NCI-H1930 (cell line): ENCODE results near the gene CLDN1.
"Not testable (repeated sequence)": the region's sequence is repeated elsewhere in the genome, so short reads cannot be mapped to it uniquely, and the experiment has no call there.

Experiments used
- DNase-seq, 2 experiments: peaks; one replicate each; lab custom pipeline; 2025; lab: John Stamatoyannopoulos, UW

The CLDN1 gene

DNA sequence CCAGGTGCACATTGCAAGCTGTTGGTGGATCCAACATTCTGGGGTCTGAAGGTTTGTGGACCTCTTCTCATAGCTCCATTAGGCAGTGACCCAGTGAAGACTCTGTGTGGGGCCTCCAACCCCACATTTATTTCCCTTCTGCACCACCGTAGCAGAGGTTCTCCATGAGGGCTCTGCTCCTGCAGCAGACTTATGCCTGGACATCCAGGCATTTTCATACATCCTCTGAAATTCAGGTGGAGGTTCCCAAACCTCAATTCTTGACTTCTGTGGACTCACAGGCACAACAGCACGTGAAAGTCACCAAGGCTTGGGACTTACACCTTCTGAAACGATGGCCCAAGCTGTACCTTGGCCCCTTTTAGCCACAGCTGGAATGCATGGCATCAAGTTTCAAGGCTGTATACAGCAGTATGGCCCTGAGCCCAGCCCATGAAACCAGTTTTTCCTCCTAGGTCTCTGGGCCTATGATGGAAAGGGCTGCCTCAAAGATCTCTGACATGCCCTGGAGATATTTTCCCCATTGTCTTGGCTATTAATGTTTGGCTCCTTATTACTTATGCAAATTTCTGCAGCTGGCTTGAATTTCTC is 30.2 kb downstream of the CLDN1 start:
- no peak for DNase-seq

- DNase-seq, result no peak
Measured at GRCh38 chr3:190289989-190290388, 32.3 kb downstream of the CLDN1 start.

DNA sequence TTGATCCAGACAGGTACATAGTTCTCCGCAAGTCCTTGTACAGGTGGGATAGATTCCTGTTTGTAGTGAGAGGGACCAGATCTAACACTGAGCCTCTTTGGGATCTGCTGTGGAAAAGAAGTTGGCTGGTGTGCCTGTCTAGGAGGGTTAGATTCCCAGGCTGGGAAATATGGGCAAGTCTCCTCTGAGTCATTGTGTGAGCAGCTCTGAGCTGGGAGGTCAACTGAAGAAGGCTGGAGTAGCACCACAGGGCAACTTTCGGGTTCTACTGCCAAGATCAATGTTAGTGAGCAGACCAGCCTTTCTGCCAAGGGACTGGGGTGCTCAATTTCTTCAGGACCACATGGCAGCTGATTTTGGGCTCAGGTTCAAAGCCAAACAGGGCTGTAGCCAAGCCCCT is 33.4 kb downstream of the CLDN1 start:
- DNase-seq, result no peak

DNA sequence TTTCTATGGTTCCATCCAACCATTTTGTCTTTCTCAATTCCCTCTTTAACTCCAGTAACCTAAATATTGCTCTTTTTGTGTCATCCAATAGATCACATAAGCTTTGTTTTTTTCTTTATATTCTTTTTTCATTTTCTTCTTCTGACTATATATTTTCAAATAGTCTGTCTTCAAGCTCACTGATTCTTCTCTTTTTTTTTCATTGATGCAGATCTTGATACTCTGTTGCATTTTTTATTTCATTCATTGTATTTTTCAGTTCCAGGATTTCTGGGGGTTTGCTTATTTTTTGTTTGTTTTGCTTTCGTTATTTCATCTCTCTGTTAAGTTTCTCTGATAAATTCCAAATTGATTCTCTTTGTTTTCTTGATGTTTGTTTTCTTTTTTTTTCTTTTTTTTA is 36.2 kb downstream of the CLDN1 start:
- DNase-seq, result no peak

DNA sequence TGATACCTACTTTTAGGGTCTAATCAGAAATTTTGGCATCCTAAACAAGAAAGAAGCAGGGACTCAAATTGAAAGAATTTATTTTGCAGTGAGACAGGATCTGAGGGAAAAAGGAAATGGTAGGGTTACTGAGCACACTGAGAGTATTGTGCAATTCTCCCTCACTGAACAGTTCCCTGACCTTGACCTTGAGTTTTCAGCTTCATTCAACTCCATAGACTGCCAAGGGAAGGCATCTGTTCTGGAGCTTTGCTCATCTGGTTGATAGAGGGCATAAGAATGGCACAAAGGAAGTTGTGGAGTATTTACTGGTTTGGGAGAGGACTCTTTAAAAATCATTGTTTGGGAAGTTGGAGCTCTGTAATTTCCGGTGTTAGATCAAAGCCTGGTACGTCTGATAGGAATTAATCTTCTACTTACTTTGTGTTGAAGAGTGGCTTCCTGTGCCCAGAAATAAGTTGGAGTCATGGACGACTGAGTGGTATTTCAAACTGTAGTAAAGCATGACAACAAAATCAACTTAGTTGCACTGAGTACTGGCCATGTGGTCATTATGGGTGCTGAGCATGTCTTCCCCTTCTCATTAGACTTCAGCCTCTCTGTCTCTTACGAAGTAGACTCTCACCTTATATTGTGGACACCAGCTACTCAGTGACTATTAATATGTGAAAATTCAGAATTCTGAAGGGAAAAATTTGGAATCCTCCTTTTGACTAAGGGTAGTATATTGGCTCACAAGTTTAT is 40.8 kb downstream of the CLDN1 start:
- no peak for DNase-seq

DNA sequence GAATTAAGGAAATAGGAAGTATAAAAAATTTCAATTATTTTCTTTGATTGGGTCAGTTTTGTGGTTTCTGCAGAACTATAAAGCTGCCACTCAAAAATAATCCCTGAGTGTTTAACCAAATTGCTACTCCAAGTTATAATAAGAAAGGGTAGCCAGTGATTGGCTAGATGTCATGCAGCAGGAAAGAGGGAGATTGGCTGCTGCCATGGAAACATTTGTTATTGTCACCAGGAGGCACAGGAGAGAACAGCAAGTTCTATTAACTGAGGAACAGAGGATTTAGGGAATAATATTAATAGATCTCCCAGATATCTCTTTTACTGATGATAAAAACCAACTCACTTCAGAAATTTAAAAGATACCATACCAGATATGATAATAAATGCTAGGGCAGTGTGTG is 42.6 kb downstream of the CLDN1 start:
- DNase-seq, result no peak

DNA sequence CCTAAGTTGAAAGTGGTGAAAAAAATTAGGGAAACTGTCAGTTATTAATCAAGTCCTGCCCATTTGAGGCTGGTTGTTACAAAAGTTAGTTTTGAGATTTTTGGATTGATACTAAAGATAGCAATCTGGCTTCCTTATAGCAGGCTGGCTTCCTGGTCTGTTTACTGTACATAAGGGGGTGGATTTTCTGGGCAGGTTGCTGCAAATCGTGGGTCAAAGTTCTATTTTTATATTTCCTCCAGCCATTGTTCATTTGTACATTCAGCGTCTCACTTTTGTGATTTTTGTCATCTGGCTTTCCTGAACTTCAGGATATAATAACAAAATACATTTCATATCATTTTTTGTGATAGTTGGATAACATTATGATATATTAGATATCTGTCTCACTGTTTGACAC is 49.5 kb downstream of the CLDN1 start:
- DNase-seq, result no peak

DNA sequence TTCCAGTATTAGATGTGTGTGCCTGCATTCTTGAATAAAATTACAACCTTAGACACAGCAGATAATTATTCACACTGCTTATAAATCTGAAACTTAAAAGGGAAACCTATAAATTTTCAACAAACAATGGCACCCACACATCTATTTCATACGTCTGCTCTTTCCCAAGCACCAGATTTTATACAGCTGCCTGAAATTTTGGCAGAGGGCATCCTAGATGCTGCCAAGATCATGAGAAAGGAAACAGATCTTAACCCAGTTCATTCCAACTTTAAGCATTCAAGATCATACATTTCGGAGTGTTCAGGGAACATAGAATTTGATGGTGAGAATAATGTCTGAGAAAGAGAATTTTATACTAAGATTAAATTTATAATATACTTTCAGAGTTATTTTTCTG is 53.1 kb downstream of the CLDN1 start:
- no peak for DNase-seq

GRCh38 chr3:190267464-190267863 is 54.8 kb downstream of the CLDN1 start:
- not testable (repeated sequence) for DNase-seq

DNA sequence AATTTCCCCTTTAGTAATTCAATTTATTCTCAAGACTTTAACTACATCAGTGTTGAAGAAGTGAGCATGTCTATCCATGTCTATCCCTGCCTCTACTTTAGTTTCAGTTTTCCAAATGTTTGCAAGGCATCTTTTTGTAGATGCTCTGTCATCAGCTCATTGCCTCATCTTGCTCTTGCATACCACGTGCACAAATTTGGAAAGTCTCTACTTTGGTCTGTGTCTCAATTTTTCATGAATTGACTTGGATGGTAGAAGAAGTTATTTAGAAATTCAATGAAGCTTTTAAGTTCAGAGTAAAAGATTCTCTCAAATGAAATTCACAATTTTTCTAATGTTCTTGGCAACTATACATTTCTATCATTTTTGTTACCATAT is 55.3 kb downstream of the CLDN1 start:
- DNase-seq, result no peak

- DNase-seq, result no peak
Measured at GRCh38 chr3:190266265-190266912, 55.9 kb downstream of the CLDN1 start.

DNA sequence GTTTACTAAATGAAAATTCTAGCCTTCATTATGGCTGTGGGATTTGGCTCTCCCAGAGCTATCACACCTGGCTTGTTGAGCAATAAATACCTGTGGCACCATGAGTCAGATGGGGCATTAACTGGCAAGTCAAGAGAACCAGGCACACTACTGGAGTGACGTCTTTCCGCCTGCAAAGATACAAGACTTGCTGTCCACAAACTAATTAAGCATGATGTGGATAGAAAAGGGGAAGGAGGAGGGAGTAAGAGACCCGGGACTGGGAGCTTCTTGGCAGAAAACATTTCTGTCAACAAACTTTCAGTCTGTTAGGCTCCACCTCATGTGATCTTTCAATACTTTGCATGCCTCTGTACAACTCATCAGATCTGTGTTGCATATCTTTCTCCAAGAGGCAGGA is 56.5 kb downstream of the CLDN1 start:
- DNase-seq, result no peak

- DNase-seq, result no peak
Measured at GRCh38 chr3:190265126-190265525, 57.1 kb downstream of the CLDN1 start.

DNA sequence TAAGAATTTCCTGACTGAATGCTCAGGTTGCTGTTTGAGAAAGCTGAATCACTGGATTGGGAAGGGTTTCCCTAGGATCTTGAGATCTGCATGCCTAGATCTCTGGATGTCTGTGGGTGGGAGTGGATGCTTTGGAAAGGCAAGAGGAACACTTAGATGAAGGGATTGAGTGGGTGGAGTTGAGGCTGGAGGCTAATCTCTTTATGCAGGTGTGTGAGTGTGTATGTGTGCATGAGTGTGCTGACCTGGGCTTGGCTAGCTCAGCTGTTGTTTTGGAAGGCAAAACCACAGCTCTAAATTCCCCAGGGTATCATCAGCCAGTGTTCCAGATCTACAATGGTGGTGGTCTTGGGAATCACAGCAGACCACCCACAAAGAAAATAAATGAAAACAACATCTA is 60.5 kb downstream of the CLDN1 start:
- no peak for DNase-seq

DNA sequence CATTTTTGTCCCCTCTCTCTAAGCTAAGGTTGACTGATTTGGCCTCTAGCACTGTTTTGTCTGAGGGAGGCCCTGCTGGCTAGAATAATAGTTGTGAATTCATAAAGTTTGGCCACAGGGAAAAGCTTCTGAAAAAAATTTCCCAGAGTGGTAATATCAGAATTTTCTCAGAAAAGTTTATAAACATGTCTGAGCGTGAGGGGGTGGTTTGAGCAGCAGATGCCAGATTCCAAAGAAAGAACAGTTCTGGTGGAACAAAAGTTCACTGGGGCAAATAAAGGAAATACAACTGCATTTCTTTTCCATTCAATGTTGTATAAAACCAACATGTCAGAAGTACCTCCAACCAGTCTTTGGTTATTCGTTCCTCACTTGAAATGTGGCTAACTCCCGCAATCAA is 61.2 kb downstream of the CLDN1 start:
- DNase-seq, result no peak

DNA sequence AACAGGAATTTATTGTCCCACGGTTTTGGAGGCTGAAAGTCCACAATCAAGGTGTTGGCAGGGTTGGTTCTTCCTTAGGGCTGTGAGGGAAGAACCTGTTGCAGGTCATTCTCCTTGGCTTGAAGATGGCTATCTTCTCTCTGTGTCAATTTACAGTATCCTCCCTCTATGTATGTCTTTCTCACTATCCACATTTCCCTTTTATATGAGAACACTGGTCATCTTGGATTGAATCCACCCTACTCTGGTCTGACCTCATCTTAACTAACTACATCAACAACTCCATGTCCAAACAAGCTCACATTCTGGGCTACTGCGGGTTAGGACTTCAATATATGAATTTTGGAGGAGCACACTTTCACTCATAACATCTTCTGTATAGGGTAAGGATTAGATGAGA is 61.9 kb downstream of the CLDN1 start:
- DNase-seq, result no peak

GRCh38 chr3:190258634-190259033 is 63.6 kb downstream of the CLDN1 start:
- no peak for DNase-seq
